A549 (cell line): ENCODE data around the gene COL1A1.

Experiments used
- ESRRA ChIP-seq: fragments of 150-350 bp; IDR thresholded peaks from 2 replicates; pipeline ENCODE4 v1.6.1; 2014; ENCODE audit warnings: mild to moderate bottlenecking, low read length, borderline replicate concordance
- FOSL2 ChIP-seq, 2 experiments: fragments of 450-650 bp in 1 of 2; fragments of >200 bp in 1 of 2; sonication (Bioruptor Twin) in 1 of 2; formaldehyde crosslinking; IDR thresholded peaks; 2 replicates each; pipeline versions ENCODE4 v1.5.0 to v1.6.1; 2016 to 2020; ENCODE audit warnings: mild to moderate bottlenecking in 1 of 2, moderate library complexity in 1 of 2
- KDM5A ChIP-seq: fragments of 200-600 bp; sonication (generic); IDR thresholded peaks from 2 replicates; pipeline ENCODE4 v1.6.1; 2016; ENCODE audit warnings: antibody characterized with exemption, mild to moderate bottlenecking
- RAD21 ChIP-seq, 2 experiments: fragments of >200 bp in 1 of 2; sonication (Bioruptor Twin) in 1 of 2; formaldehyde crosslinking in 1 of 2; IDR thresholded peaks in 1 of 2; conservative IDR thresholded peaks in 1 of 2; 2 replicates in 1 of 2; 3 replicates in 1 of 2; pipeline ENCODE4 v1.6.1; 2012 to 2018; ENCODE audit warnings: inconsistent platforms in 1 of 2
- RARB ChIP-seq: fragments of 250-450 bp; sonication (Bioruptor Pico); IDR thresholded peaks from 2 replicates; pipeline ENCODE4 v1.8.0; 2021; ENCODE audit warnings: mild to moderate bottlenecking, moderate library complexity
- RCOR1 ChIP-seq: fragments of 150-350 bp; IDR thresholded peaks from 2 replicates; pipeline ENCODE4 v1.6.1; 2014; ENCODE audit warnings: antibody characterized with exemption, low read length, low read depth
- RFX5 ChIP-seq: fragments of 450-650 bp; IDR thresholded peaks from 2 replicates; pipeline ENCODE4 v1.7.1; 2014; ENCODE audit warnings: antibody characterized with exemption, mild to moderate bottlenecking, moderate library complexity
- RNF2 ChIP-seq: fragments of 200-600 bp; sonication (generic); IDR thresholded peaks from 2 replicates; pipeline ENCODE4 v1.6.1; 2016; ENCODE audit warnings: low read depth, mild to moderate bottlenecking, antibody characterized with exemption, moderate library complexity, borderline replicate concordance
- TF ChIP-seq, protein P1 (sequence below): fragments of >200 bp; sonication (Bioruptor Twin); formaldehyde crosslinking; IDR thresholded peaks from 3 replicates; pipeline ENCODE4 v1.5.1; 2016

DNA sequence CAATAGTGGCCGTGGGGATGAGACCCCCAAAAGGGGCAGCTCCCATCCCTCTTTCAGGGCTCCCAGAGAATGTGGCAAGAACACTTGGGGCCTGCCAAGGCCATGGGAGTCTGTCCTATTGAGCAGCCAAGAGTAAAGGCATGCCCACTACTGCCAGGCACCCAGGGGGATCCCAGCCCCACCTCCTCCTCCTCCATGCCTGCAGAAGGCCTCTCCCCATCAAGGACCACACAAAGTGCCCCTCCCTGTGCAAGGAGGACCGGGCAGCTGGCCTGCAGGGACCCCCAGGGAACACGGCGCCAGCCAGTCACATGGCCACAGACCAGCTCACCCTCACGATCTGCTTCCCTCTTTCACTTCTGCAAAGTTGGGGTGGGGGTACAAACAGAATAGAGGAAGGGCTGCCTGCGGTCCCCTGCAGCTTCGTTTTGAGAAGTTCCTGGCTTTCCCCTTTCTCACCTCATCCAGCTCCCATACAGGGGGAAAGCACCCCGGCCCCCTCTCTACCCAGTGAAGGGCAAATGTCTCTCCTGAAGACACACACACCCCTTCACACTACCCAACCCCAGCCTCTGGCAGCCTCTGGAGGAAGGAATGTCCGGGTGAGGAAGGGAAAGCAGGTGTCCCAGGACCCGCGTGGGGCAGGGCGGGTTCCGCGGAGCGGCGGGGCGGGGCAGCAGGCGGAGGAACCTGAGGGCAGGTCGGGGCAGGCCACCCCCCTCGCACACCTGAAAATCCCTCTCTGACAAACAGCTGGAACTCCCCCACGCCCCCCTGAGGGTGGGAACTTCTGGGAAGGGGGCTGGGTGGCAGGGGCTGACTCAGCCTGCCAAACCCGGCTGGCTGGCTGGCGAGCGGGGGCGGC, 53.0 kb downstream of the COL1A1 start:
- TF ChIP-seq, protein P1, sequence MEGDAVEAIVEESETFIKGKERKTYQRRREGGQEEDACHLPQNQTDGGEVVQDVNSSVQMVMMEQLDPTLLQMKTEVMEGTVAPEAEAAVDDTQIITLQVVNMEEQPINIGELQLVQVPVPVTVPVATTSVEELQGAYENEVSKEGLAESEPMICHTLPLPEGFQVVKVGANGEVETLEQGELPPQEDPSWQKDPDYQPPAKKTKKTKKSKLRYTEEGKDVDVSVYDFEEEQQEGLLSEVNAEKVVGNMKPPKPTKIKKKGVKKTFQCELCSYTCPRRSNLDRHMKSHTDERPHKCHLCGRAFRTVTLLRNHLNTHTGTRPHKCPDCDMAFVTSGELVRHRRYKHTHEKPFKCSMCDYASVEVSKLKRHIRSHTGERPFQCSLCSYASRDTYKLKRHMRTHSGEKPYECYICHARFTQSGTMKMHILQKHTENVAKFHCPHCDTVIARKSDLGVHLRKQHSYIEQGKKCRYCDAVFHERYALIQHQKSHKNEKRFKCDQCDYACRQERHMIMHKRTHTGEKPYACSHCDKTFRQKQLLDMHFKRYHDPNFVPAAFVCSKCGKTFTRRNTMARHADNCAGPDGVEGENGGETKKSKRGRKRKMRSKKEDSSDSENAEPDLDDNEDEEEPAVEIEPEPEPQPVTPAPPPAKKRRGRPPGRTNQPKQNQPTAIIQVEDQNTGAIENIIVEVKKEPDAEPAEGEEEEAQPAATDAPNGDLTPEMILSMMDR: no peak
- no peak for TF ChIP-seq RNF2
- TF ChIP-seq ESRRA: no peak
- no peak for TF ChIP-seq KDM5A
- TF ChIP-seq RCOR1: no peak
- TF ChIP-seq RAD21 (conservative IDR thresholded peaks at IDR 0.05 in 1 of 2, IDR thresholded peaks at IDR 0.05 in 1 of 2): no peak
- no peak for TF ChIP-seq RFX5
- no peak for TF ChIP-seq RARB (CRISPR knock-in tag)
- no peak for TF ChIP-seq FOSL2 (IDR thresholded peaks at IDR 0.05)
- TF ChIP-seq FOSL2 (CRISPR knock-in tag; IDR thresholded peaks at IDR 0.05): no peak
